Measurements from ENCODE around the gene LMF1.

LMF1 gene

GRCh38 chr16:886084-886543, 84.7 kb downstream of the LMF1 start:
- Histone ChIP-seq H3K4me3 (ENCODE audit: insufficient read depth, low read length, poor library complexity, severe bottlenecking) (no peak overlapping the region), H3K9me3 (ENCODE audit: insufficient read depth, low read length) (no peaks in the 10 kb centered on the region), H3F3A (ENCODE audit: insufficient read depth) (no peaks in the 10 kb centered on the region), H4K20me1 (ENCODE audit: low read depth, low read length) (no peaks in the 10 kb centered on the region), H3K36me3 (ENCODE audit: low read length) (no peaks in the 10 kb centered on the region), H3K9me2 (replicated peaks; ENCODE audit: insufficient read depth, low read length) (no peaks in the 10 kb centered on the region), H3K9ac (ENCODE audit: low read length) (no peak overlapping the region), H3K79me2 (ENCODE audit: insufficient read depth, low read length) (no peaks in the 10 kb centered on the region), H3K4me2 (ENCODE audit: low read depth, low read length, poor library complexity, severe bottlenecking) (no peak overlapping the region), H2AFZ (ENCODE audit: low read depth, low read length, severe bottlenecking) (no peak overlapping the region), H3K27ac (ENCODE audit: low read depth, low read length) (no peak overlapping the region), H3K27me3 (ENCODE audit: low read length) (no peaks in the 10 kb centered on the region)
- TF ChIP-seq CTCF (IDR thresholded peaks at IDR 0.05; ENCODE audit: insufficient read depth, low read length, poor library complexity, severe bottlenecking) (no peak), EZH2phosphoT487 (conservative IDR thresholded peaks at IDR 0.05; ENCODE audit: low read length) (no peak)

- H3K36me3 ChIP-seq (ENCODE audit: low read length): no peaks in the 10 kb centered on the region
- H4K20me1 ChIP-seq (ENCODE audit: low read depth, low read length): no peaks in the 10 kb centered on the region
- no peak for TF ChIP-seq EZH2phosphoT487 (conservative IDR thresholded peaks at IDR 0.05; ENCODE audit: low read length)
- TF ChIP-seq CTCF (IDR thresholded peaks at IDR 0.05; ENCODE audit: insufficient read depth, low read length, poor library complexity, severe bottlenecking): no peak
- no peaks in the 10 kb centered on the region for H3F3A ChIP-seq (ENCODE audit: insufficient read depth)
- no peak overlapping the region for H3K9ac ChIP-seq (ENCODE audit: low read length)
- H3K4me2 ChIP-seq (ENCODE audit: low read depth, low read length, poor library complexity, severe bottlenecking): no peak overlapping the region
- H3K4me3 ChIP-seq (ENCODE audit: insufficient read depth, low read length, poor library complexity, severe bottlenecking): no peak overlapping the region
- H2AFZ ChIP-seq (ENCODE audit: low read depth, low read length, severe bottlenecking): no peak overlapping the region
- no peak overlapping the region for H3K27ac ChIP-seq (ENCODE audit: low read depth, low read length)
- H3K9me3 ChIP-seq (ENCODE audit: insufficient read depth, low read length): no peaks in the 10 kb centered on the region
- no peaks in the 10 kb centered on the region for H3K9me2 ChIP-seq (replicated peaks; ENCODE audit: insufficient read depth, low read length)
- H3K27me3 ChIP-seq (ENCODE audit: low read length): no peaks in the 10 kb centered on the region
- H3K79me2 ChIP-seq (ENCODE audit: insufficient read depth, low read length): no peaks in the 10 kb centered on the region
These were observed 85.4 kb downstream of the LMF1 start for GRCh38 chr16:885391-885790.

GRCh38 chr16:884232-884631, 86.6 kb downstream of the LMF1 start:
- TF ChIP-seq EZH2phosphoT487 (conservative IDR thresholded peaks at IDR 0.05; ENCODE audit: low read length) (no peak), CTCF (IDR thresholded peaks at IDR 0.05; ENCODE audit: insufficient read depth, low read length, poor library complexity, severe bottlenecking) (no peak)
- no peaks in the 10 kb centered on the region for H4K20me1 ChIP-seq (ENCODE audit: low read depth, low read length)
- H3K79me2 ChIP-seq (ENCODE audit: insufficient read depth, low read length): no peaks in the 10 kb centered on the region
- H3K9me2 ChIP-seq (replicated peaks; ENCODE audit: insufficient read depth, low read length): no peaks in the 10 kb centered on the region
- H3K27ac ChIP-seq (ENCODE audit: low read depth, low read length): no peak overlapping the region
- H3K36me3 ChIP-seq (ENCODE audit: low read length): no peaks in the 10 kb centered on the region
- no peak overlapping the region for H3K4me2 ChIP-seq (ENCODE audit: low read depth, low read length, poor library complexity, severe bottlenecking)
- no peak overlapping the region for H3K4me3 ChIP-seq (ENCODE audit: insufficient read depth, low read length, poor library complexity, severe bottlenecking)
- no peaks in the 10 kb centered on the region for H3K27me3 ChIP-seq (ENCODE audit: low read length)
- no peak overlapping the region for H3K9ac ChIP-seq (ENCODE audit: low read length)
- no peak overlapping the region for H2AFZ ChIP-seq (ENCODE audit: low read depth, low read length, severe bottlenecking)
- H3K9me3 ChIP-seq (ENCODE audit: insufficient read depth, low read length): no peaks in the 10 kb centered on the region
- H3F3A ChIP-seq (ENCODE audit: insufficient read depth): no peaks in the 10 kb centered on the region

Measured in SU-DHL-6 (cell line).